Limb (tissue), 2 donors: ENCODE data around the gene TMEM82.

Experiments used
- DNase-seq, 2 donors: peaks; one replicate each; pipeline ENCODE4 v3.0.0-alpha.2; 2016; ENCODE audit errors: extremely low spot score in 2 of 2

TMEM82 gene

DNA sequence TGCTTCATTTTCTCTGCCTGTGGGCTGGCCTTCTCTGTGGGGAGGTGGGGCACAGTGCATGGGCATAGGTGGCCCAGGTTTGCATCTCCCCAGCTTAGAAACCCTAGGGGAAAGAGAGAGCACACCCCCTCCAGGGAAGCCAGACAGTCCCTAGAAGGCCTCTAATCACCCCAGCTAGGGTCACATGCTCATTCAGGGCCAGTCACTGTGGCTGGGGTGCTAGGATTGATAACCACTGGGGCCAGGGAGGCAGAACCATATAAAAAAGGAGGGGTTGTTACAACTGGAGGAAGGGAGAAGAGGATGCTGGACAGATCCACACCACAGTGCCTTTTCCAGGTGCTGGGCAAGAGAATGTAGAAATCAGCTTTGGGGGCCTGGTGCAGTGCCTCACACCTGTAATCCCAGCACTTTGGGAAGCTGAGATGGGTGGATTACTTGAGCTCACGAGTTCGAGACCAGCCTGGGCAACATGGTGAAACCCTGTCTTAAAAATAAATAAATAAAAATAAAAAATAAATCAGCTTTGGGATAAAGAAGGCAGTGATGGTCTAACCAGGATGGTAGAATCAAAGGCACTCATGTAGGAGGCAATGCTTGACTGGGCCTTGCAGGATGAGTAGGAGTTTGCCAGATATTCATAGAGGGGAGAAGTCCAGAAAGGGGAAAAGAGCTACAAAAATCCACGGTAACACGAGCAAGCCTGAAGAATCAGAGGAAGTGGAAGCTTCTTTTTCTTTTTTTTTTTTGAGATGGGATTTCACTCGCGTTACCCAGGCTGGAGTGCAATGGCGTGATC, 35.8 kb downstream of the TMEM82 start:
- DNase-seq: no peak

DNA sequence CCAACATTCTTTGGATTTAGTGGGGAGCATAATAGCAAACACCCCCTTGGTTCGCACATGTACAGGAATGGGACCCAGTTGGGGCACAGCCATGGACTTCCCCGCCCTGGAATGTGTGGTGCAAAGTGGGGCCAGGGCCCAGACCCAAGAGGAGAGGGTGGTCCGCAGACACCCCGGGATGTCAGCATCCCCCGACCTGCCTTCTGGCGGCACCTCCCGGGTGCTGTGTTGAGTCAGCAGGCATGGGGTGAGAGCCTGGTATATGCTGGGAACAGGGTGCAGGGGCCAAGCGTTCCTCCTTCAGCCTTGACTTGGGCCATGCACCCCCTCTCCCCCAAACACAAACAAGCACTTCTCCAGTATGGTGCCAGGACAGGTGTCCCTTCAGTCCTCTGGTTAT, 43.4 kb downstream of the TMEM82 start:
- no peak for DNase-seq

DNA sequence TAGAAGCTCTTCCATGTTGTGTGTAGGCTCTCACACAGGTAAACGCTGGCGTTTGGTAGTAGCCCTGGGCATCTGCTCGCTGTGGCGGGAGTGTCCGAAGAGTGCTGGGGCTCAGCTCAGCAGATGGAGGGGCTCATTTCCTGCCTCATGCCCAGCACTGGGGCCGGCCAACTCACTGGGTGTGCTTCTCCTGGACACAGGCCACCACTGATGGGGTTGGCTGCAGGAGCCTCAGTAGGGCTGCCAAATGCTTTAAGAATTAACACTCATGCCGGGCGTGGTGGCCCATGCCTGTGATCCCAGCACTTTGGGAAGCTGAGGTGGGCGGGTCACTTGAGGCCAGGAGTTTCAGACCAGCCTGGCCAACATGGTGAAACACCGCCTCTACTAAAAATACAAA, 44.3 kb downstream of the TMEM82 start:
- DNase-seq: no peak

DNA sequence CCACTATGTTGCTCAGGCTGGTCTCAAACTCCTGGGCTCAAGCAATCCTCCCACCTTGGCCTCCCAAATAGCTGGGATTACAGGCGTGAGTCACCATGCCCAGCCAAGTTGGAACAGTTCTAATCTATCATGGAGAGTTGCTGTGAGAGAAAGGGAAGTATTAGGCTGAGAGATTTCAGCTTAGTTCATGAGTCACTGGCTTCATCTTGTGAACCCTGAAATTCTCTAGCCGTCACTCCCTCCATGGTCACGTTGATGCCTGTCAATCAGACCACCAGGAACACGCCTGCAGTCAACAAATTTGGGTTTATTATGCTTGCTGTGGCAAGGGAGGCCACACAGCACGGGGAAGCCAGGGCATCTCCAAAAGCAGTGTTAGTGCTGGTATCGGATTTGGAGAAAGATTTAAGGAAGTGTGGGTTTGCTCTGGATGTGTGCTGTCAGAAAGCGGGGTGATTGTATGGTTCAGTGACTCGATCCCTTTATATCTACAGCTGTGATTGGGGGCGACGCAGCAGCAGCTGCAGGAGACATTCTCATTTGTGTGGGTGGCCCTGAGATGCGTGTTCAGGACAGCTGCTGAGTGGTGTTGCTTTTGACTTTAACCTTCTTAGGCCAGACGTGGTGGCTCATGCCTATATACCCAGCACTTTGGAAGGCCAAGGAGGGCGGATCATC, 46.5 kb downstream of the TMEM82 start:
- DNase-seq: no peak

DNA sequence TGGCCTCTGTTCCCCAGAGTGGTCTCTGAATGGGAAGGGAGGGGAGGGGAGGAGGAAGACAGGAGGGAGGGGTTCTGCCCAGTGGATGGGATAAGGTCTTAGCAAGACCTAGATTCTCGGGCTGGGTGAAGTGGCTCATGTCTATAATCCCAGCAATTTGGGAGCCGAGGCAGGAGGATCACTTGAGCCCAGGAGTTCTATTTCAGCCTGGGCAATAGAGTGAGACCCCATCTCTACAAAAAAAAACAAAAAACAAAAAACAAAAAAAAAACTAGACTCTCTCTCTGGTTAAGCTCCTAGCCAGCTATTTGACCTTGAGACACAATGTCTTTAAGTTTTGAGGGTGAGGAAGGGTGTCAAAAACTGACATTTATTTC, 53.8 kb downstream of the TMEM82 start:
- no peak for DNase-seq
